Measurements from ENCODE around the gene METTL8. TPM values are rescaled to one million over a fixed set of nuclear protein-coding genes. Genes with fewer than 3 reads are reported as not detected.

The METTL8 gene
- total RNA-seq, 1 donor from 2014 or later: 33.7 TPM

DNA sequence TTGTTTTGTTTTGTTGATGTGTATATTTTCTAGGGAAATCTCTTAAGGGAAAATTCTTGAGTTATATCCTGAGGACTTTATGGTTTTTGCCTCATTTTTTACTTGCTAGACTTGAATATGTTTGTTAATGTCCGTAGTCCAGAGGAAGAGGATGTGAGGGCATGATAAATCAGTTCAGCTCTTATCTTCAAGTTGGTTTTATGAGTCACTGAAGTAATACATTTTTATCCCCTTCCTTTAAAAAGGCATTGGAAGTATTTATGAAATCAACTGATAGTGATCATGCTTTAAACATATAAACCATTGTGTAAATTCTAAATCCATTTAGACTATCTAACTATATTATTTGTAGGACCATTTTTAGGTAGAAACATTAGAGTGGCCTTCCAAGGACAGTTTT is 44.6 kb upstream of the METTL8 start:
- TF ChIP-seq, protein P1, sequence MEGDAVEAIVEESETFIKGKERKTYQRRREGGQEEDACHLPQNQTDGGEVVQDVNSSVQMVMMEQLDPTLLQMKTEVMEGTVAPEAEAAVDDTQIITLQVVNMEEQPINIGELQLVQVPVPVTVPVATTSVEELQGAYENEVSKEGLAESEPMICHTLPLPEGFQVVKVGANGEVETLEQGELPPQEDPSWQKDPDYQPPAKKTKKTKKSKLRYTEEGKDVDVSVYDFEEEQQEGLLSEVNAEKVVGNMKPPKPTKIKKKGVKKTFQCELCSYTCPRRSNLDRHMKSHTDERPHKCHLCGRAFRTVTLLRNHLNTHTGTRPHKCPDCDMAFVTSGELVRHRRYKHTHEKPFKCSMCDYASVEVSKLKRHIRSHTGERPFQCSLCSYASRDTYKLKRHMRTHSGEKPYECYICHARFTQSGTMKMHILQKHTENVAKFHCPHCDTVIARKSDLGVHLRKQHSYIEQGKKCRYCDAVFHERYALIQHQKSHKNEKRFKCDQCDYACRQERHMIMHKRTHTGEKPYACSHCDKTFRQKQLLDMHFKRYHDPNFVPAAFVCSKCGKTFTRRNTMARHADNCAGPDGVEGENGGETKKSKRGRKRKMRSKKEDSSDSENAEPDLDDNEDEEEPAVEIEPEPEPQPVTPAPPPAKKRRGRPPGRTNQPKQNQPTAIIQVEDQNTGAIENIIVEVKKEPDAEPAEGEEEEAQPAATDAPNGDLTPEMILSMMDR (IDR thresholded peaks at IDR 0.05; ENCODE audit: insufficient read depth, low read length, severe bottlenecking): no peak
- Histone ChIP-seq H3K4me3 (ENCODE audit: low read depth, low read length) (no peak overlapping the region), H3K27me3 (ENCODE audit: control insufficient read depth, insufficient read depth, low read length) (no peaks in the 10 kb centered on the region), H3K36me3 (ENCODE audit: control insufficient read depth, insufficient read depth, low read length) (peaks cover 1% of the 10 kb centered on the region)
- DNase-seq (ENCODE audit: low read depth) (peak; percentile 53), FAIRE-seq (no peak)

DNA sequence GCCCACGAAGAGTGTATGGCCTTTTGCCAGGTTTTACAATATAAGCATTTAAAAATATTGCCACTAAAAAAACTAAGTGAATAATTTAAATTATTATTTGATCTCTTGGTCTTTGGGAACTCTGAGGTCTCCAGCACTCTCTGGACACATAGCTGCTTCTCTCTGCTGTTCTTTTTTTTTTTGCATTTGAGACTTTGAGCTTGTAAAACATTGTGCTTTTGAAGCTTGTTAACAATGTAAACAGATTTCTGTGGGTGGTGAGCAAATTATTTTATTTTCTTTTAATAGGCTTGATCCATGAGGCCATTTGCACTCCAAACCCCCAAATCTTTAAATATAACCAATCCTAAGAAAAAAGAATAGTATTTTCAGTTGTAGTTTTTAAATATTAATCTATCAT is 42.2 kb upstream of the METTL8 start:
- no peak overlapping the region for H3K4me3 ChIP-seq (ENCODE audit: low read depth, low read length)
- TF ChIP-seq, protein P1 (IDR thresholded peaks at IDR 0.05; ENCODE audit: insufficient read depth, low read length, severe bottlenecking): no peak
- peaks cover 1% of the 10 kb centered on the region for H3K36me3 ChIP-seq (ENCODE audit: control insufficient read depth, insufficient read depth, low read length)
- FAIRE-seq (no peak), DNase-seq (ENCODE audit: low read depth) (no peak)
- no peaks in the 10 kb centered on the region for H3K27me3 ChIP-seq (ENCODE audit: control insufficient read depth, insufficient read depth, low read length)

DNA sequence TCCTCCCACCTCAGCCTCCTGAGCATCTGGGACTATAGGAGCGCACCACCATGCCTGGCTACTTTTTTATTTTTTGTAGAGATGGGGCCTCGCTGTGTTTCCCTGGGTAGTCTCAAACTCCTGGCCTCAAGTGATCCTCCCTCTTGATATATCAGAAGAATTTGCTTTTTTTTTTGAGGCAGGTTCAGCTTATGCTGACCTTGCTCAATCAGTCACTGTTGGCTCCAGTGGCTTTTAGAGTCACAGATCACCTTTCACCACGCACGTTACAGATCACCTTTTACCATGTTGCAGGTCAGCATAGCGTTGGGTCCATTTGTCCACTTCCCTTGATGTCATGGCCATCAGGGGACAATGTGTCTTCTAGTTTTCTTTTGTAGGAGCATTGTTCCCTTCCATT is 36.3 kb upstream of the METTL8 start:
- Histone ChIP-seq H3K4me3 (ENCODE audit: low read depth, low read length) (no peak overlapping the region), H3K36me3 (ENCODE audit: control insufficient read depth, insufficient read depth, low read length) (peaks cover 4% of the 10 kb centered on the region), H3K27me3 (ENCODE audit: control insufficient read depth, insufficient read depth, low read length) (no peaks in the 10 kb centered on the region)
- FAIRE-seq (no peak), DNase-seq (ENCODE audit: low read depth) (no peak)
- TF ChIP-seq, protein P1 (IDR thresholded peaks at IDR 0.05; ENCODE audit: insufficient read depth, low read length, severe bottlenecking): no peak

DNA sequence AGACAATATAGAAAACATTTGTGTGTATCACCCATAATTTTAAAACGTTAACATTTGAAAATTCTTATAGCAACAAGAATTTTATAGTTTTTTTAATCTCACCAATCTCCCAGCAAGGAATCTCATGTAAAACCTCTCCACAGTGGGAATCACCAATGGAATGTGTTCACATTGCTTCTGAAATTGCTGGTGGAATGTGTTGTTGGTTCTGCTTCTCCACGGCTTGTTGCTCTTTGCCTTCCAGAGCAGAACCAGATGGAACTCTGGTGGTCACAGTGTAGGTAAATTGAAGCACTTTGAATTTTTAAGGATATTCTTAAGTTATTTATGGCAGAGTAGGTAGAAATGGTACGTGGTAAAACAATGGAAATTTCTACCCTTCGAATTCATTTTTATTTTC is 35.4 kb upstream of the METTL8 start:
- H3K36me3 ChIP-seq (ENCODE audit: control insufficient read depth, insufficient read depth, low read length): peaks cover 4% of the 10 kb centered on the region
- no peak for DNase-seq (ENCODE audit: low read depth)
- FAIRE-seq: no peak
- no peak overlapping the region for H3K4me3 ChIP-seq (ENCODE audit: low read depth, low read length)
- TF ChIP-seq, protein P1 (IDR thresholded peaks at IDR 0.05; ENCODE audit: insufficient read depth, low read length, severe bottlenecking): no peak
- no peaks in the 10 kb centered on the region for H3K27me3 ChIP-seq (ENCODE audit: control insufficient read depth, insufficient read depth, low read length)

DNA sequence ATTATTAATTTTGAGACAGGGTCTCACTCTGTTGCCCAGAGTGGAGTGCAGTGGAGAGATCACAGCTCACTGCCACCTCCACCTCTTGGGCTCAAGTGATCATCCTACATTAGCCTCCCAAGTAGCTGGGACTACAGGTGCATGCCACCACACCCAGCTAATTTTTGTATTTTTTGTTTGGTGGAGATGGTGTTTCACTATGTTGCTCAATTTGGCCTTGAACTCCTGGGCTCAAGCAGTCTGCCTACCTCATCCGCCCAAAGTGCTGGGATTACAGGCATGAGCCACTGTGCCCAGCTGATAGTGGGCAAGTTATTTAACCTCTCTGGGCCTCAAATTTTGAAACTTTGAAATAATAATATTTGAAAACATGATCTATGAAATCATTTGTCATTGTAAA is 26.7 kb upstream of the METTL8 start:
- TF ChIP-seq, protein P1 (IDR thresholded peaks at IDR 0.05; ENCODE audit: insufficient read depth, low read length, severe bottlenecking): no peak
- Histone ChIP-seq H3K4me3 (ENCODE audit: low read depth, low read length) (no peak overlapping the region), H3K36me3 (ENCODE audit: control insufficient read depth, insufficient read depth, low read length) (no peaks in the 10 kb centered on the region), H3K27me3 (ENCODE audit: control insufficient read depth, insufficient read depth, low read length) (no peaks in the 10 kb centered on the region)
- DNase-seq (ENCODE audit: low read depth) (no peak), FAIRE-seq (no peak)

DNA sequence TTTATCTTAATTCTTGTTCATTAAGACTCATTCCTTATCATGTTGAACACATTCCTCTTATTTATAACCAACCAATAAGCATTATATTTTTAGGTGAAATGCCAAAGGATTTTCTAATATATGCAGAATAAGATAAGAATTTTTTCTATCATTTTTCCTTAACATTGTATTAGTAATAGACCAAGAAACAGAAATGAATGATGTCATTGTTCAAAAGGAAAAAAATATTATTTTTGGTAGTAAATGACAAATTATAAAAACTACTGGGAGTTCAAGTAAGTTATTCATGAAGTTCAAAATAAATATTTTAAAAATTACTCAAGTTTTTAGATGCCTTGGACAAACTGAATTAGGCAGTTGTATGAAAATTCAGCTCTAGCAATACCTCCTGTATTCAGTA is 25.7 kb upstream of the METTL8 start:
- Histone ChIP-seq H3K27me3 (ENCODE audit: control insufficient read depth, insufficient read depth, low read length) (no peaks in the 10 kb centered on the region), H3K36me3 (ENCODE audit: control insufficient read depth, insufficient read depth, low read length) (peaks cover 1% of the 10 kb centered on the region), H3K4me3 (ENCODE audit: low read depth, low read length) (no peak overlapping the region)
- DNase-seq (ENCODE audit: low read depth) (no peak), FAIRE-seq (no peak)
- TF ChIP-seq, protein P1 (IDR thresholded peaks at IDR 0.05; ENCODE audit: insufficient read depth, low read length, severe bottlenecking): no peak

Data from bronchial epithelial cell (primary cell).